ENCODE results near the gene TNFAIP8.

TNFAIP8 gene

DNA sequence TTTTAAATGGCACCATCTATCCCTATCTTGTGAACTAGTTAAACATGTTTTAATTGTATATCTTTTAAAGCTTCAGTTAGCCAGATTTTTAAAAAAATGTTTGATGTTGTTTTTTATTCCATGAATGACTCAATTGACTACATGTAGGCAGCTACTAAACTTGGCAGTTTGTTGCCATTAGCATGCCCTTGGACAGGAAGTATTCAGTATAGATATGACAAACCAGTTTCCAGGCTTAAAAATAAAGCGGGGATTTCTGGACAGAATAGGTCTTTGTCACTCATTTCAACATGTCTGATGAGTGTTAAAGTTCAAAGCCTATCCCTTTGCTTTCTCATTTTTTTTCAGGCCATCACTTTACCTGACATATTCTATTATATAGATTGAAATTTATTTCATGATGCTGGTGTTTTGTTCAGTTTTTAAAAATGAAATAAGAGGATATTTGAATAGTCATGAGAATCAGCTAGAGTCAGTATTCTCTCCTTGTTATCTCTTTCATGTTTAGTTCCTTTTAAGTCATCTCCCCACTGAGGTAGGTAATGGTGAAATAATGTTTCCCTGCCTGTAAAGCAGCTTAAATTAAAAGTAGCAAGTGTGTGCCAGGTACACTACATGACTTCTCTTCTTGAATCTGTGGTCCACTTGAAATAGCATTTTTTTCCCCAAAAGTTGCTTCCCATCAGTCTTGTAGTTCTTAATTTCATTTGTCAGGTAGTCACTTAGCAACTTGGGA is 11.9 kb downstream of the TNFAIP8 start:
- no peak for DNase-seq (ENCODE audit: low read depth, low spot score)

GRCh38 chr5:119368238-119368630 is 12.4 kb downstream of the TNFAIP8 start:
- DNase-seq (ENCODE audit: low read depth, low spot score), result peak; percentile 41

DNA sequence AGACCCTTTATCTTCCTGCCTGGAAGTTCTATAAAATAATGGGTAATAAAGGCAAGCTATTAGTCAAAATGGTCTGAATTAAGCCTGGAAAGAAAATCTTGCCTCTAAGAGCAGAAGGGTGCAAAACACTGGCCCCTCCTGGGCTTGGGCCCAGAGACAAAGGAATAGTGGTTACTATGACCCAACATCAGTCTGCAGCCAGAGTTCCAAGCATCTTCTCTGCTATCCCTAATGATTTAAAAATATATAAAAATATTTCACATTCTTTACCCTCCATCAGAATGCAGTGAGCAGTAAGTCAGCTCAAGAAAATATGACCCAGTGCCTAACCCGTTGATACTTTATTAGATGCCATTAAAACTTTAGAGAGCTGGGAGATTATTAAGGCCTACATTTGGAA is 14.7 kb downstream of the TNFAIP8 start:
- DNase-seq (ENCODE audit: low read depth, low spot score), result no peak

DNA sequence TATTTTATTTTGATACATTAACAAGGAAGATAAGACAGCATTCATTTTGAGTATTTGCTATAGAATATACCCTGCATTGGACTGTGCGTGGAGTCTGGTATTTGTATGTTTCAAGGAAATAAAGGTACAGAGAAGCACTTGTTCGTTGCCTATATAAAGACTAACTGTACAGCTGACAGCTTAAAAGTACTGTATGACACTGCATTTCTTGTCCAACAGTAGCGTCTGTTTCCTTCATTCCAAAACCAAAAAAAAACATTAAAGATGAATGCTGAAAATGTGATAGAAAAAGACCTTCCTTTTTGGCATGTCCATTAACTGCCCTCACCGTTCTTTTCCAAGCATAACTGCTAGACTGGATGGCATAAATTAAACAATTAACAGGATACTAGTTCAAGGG is 15.3 kb downstream of the TNFAIP8 start:
- no peak for DNase-seq (ENCODE audit: low read depth, low spot score)

- no peak for DNase-seq (ENCODE audit: low read depth, low spot score)
Observed at GRCh38 chr5:119373449-119373858, 17.6 kb downstream of the TNFAIP8 start.

- no peak for DNase-seq (ENCODE audit: low read depth, low spot score)
Observed at GRCh38 chr5:119374901-119375300, 19.1 kb downstream of the TNFAIP8 start.

GRCh38 chr5:119377066-119377465 is 21.2 kb downstream of the TNFAIP8 start:
- DNase-seq (ENCODE audit: low read depth, low spot score), result no peak

- no peak for DNase-seq (ENCODE audit: low read depth, low spot score)
Observed at GRCh38 chr5:119378075-119378700, 22.4 kb downstream of the TNFAIP8 start.

GRCh38 chr5:119379096-119379495 is 23.3 kb downstream of the TNFAIP8 start:
- DNase-seq (ENCODE audit: low read depth, low spot score), result no peak

GRCh38 chr5:119379942-119380547 is 24.2 kb downstream of the TNFAIP8 start:
- DNase-seq (ENCODE audit: low read depth, low spot score), result no peak

- DNase-seq (ENCODE audit: low read depth, low spot score), result no peak
Observed at GRCh38 chr5:119382169-119382568, 26.4 kb downstream of the TNFAIP8 start.

- DNase-seq (ENCODE audit: low read depth, low spot score), result no peak
Observed at GRCh38 chr5:119383008-119383407, 27.2 kb downstream of the TNFAIP8 start.

- no peak for DNase-seq (ENCODE audit: low read depth, low spot score)
Observed at GRCh38 chr5:119385136-119385535, 29.3 kb downstream of the TNFAIP8 start.

DNA sequence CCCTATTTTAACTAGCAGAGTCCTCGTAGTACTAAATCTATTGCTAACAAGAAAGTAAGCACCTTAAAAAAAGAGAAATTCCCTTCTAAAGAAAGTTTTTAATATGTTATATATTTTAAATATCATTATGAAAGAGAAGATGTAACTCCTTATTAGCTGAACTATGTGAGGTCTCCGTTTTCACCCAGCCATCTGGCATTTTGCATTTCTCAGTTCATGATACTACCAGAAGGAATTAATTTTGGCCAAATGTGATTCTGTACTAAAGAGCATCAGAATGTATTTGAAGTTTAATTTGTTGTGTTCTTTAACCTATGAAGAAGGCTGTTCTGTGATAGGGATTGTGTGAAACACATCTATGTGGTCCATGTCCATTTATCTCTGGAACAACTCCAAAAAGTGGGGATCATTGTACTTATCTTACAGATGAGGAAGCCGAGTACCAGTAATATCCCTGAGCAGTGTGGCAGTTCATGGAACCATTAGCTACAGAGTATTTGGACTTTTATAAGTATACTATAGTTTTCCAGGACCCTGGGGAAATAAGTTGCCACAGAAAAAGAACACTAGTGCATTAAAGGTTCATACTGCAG is 29.8 kb downstream of the TNFAIP8 start:
- no peak for DNase-seq (ENCODE audit: low read depth, low spot score)

GRCh38 chr5:119386596-119387344 is 31.0 kb downstream of the TNFAIP8 start:
- no peak for DNase-seq (ENCODE audit: low read depth, low spot score)

GRCh38 chr5:119387945-119388618 is 32.3 kb downstream of the TNFAIP8 start:
- DNase-seq (ENCODE audit: low read depth, low spot score), result no peak

DNA sequence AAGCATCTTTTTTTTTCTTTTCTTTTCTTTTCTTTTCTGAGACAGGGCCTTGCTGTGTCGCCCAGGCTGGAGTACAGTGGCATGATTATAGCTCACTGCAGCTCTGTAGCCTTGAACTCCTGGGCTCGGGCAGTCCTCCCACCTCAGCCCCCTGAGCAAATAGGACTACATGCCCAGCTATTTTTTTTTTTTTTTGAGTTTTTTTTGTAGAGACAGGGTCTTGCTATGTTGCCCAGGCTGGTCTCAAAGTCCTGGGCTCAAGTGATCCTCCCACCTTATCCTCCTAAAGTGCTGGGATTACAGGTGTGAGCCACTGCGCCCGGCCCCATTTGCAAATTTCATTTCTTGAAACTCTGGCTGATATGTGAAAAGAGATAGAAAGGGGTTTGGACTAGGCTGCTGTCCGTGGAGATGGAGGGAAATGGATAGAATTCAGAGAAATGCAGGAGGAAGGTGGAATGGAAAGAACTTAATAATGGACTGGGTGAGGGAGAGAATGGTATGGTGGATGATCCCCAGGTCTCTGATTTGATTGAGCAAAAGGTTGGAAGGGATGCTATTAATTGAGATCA is 32.9 kb downstream of the TNFAIP8 start:
- no peak for DNase-seq (ENCODE audit: low read depth, low spot score)

- no peak for DNase-seq (ENCODE audit: low read depth, low spot score)
Observed at GRCh38 chr5:119389288-119390030, 33.6 kb downstream of the TNFAIP8 start.

DNA sequence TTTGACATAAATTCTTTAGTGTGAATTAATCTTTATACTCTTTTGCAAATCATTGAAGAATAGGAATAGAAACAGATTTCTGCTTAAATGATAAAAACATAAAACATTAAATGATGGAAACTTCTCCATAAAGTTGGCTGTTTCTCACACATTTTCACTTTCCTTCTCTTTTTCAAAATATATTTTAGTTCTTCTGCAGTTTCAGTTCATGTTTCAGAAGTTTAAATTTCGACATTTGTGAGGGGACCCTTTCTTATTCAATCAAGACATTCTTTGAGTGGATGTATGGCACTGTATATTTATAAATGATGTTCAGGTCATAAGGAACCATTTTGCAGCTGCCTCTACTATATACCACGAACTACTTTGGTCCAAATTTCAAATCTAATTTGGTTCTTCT is 34.6 kb downstream of the TNFAIP8 start:
- DNase-seq (ENCODE audit: low read depth, low spot score), result no peak

- DNase-seq (ENCODE audit: low read depth, low spot score), result no peak
Observed at GRCh38 chr5:119393201-119393691, 37.4 kb downstream of the TNFAIP8 start.

All from activated CD4-positive, CD25-positive, alpha-beta regulatory T cell treated with anti-CD3 and anti-CD28 coated beads, Interleukin-2, amount 50 U/mL, for 16 hours (primary cell).